ENCODE measurements around the gene MORC2. TPM values are rescaled to one million over a fixed set of nuclear protein-coding genes. Genes with fewer than 3 reads are reported as not detected.

MORC2 gene
- total RNA-seq, result 10 to 100 TPM; 30.2 to 30.8 TPM

GRCh38 chr22:30968015-30968923, at the start of gene MORC2:
MORC2 (minus strand) TSS chr22:30968774; CDS start chr22:30967889, 885 bp downstream.
- ChIA-PET POLR2A (interaction anchor here (0.7 to 3.2 kb wide), 7 partner anchors 13 to 1874 kb away, joined by 3 to 35 read pairs (median 5); partner anchors contain the start of genes PATZ1 and RNF185), CTCF (interaction anchor here (0.5 to 3.0 kb wide), 5 partner anchors 11 to 333 kb away, joined by 3 to 11 read pairs (median 5); partner anchors contain the start of gene SLC35E4)

GRCh38 chr22:31005535-31005934, 37.0 kb upstream of the MORC2 start:
- POLR2A ChIA-PET, result no interaction called here
- CTCF ChIA-PET, result no interaction called here

- CTCF ChIA-PET, result no interaction called here
- POLR2A ChIA-PET, result no interaction called here
Observed at GRCh38 chr22:31001124-31001770, 32.7 kb upstream of the MORC2 start.

- ChIA-PET CTCF (no interaction called here), POLR2A (no interaction called here)
Observed at GRCh38 chr22:30998329-30998728, 29.8 kb upstream of the MORC2 start.

- POLR2A ChIA-PET, result no interaction called here
- CTCF ChIA-PET, result no interaction called here
Observed at GRCh38 chr22:30996462-30996861, 27.9 kb upstream of the MORC2 start.

GRCh38 chr22:30994960-30995359, 26.4 kb upstream of the MORC2 start:
- ChIA-PET POLR2A (no interaction called here), CTCF (no interaction called here)

GRCh38 chr22:30992565-30992964, 24.0 kb upstream of the MORC2 start:
- ChIA-PET POLR2A (no interaction called here), CTCF (no interaction called here)

- CTCF ChIA-PET, result no interaction called here
- POLR2A ChIA-PET, result no interaction called here
Observed at GRCh38 chr22:30990690-30991089, 22.1 kb upstream of the MORC2 start.

- ChIA-PET POLR2A (no interaction called here), CTCF (interaction anchor here (0.5 kb wide), 1 partner anchor 14 kb away, joined by 3 read pairs; no protein-coding TSS in a partner anchor)
Observed at GRCh38 chr22:30989474-30989873, 20.9 kb upstream of the MORC2 start.

- CTCF ChIA-PET, result no interaction called here
Observed at GRCh38 chr22:30985561-30986208, 17.1 kb upstream of the MORC2 start.

GRCh38 chr22:30984317-30984716, 15.7 kb upstream of the MORC2 start:
- POLR2A ChIA-PET, result no interaction called here
- CTCF ChIA-PET, result no interaction called here

More at GRCh38 chr22:30985561-30986208, 17.1 kb upstream of the MORC2 start:
- POLR2A ChIA-PET, result no interaction called here

- ChIA-PET POLR2A (no interaction called here), CTCF (no interaction called here)
Observed at GRCh38 chr22:30982512-30982911, 13.9 kb upstream of the MORC2 start.

GRCh38 chr22:30979932-30980331, 11.4 kb upstream of the MORC2 start:
- CTCF ChIA-PET, result interaction anchor here (1.0 kb wide), 1 partner anchor 11 kb away, joined by 3 read pairs; the partner anchor contains the start of gene TUG1
- POLR2A ChIA-PET, result interaction anchor here (1.4 kb wide), 1 partner anchor 11 kb away, joined by 4 read pairs; the partner anchor contains the start of gene TUG1

GRCh38 chr22:30978304-30978962, 9.9 kb upstream of the MORC2 start:
- POLR2A ChIA-PET, result interaction anchor here (1.4 kb wide), 1 partner anchor 9 kb away, joined by 4 read pairs; the partner anchor contains the start of gene TUG1
- CTCF ChIA-PET, result interaction anchor here (0.6 to 1.6 kb wide), 3 partner anchors 58 to 74 kb away, joined by 3 read pairs; no protein-coding TSS in a partner anchor

GRCh38 chr22:30970356-30970746, 1.8 kb upstream of the MORC2 start:
- POLR2A ChIA-PET, result interaction anchor here (1.0 to 3.2 kb wide), 3 partner anchors 110 to 137 kb away, joined by 5 to 35 read pairs (median 6); partner anchors contain the start of genes SELENOM and SMTN
- CTCF ChIA-PET, result interaction anchor here (1.5 to 3.0 kb wide), 3 partner anchors 24 to 115 kb away, joined by 3 to 11 read pairs (median 5); no protein-coding TSS in a partner anchor

- POLR2A ChIA-PET, result interaction anchor here (0.7 to 3.2 kb wide), 9 partner anchors 10 to 1876 kb away, joined by 3 to 35 read pairs (median 5); partner anchors contain the start of genes PATZ1, RNF185, SELENOM and SMTN
- CTCF ChIA-PET, result interaction anchor here (0.6 to 3.0 kb wide), 6 partner anchors 10 to 335 kb away, joined by 3 to 11 read pairs (median 4); partner anchors contain the start of gene SLC35E4
Observed at GRCh38 chr22:30969532-30970355, 1.2 kb upstream of the MORC2 start.

GRCh38 chr22:30968924-30969531, 454 bp upstream of the MORC2 start, which contains the start of gene TUG1:
TUG1 (plus strand) TSS chr22:30969265.
- ChIA-PET CTCF (interaction anchor here (0.6 to 3.0 kb wide), 5 partner anchors 11 to 334 kb away, joined by 3 to 11 read pairs (median 5); partner anchors contain the start of gene SLC35E4), POLR2A (interaction anchor here (0.7 to 3.2 kb wide), 10 partner anchors 10 to 1875 kb away, joined by 3 to 35 read pairs (median 5); partner anchors contain the start of genes PATZ1, RNF185, SELENOM and SMTN)

All from activated CD8-positive, alpha-beta memory T cell treated with anti-CD3 and anti-CD28 coated beads for 36 hours (primary cell).